ENCODE data around the gene ETS1.

ETS1 gene

DNA sequence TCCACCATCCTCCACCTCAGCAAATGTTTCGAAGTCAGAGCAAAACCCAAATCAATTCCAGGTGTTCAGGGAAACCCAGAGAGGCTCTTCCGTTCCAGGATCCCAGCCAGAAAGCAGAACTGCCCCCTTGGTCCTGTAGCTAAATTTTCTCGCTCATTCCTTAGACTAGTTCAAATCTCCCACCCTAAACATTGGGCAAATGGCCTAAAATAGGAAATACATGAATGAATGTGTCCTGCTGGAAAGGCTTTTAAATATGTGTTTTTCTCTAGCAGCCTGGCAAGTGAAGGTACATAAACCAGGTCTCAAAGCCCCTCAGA is 89.6 kb downstream of the ETS1 start:
- H3K56ac ChIP-seq (ENCODE audit: low read length) = peak overlapping the region; percentile 32
- H3K9ac ChIP-seq (ENCODE audit: low read length) = peak overlapping the region; percentile 2
- no peak overlapping the region for H3K23ac ChIP-seq (ENCODE audit: low read length)
- peak overlapping the region; percentile 71 for H3K27ac ChIP-seq (ENCODE audit: low read depth, low read length)
- H3K79me2 ChIP-seq (ENCODE audit: control insufficient read depth, insufficient read depth, low read length) = peaks cover 2% of the 10 kb centered on the region
- no peak overlapping the region for H3K4me2 ChIP-seq (ENCODE audit: low read length)
- no peaks in the 10 kb centered on the region for H3K27me3 ChIP-seq (ENCODE audit: insufficient read depth, low read length, poor library complexity)
- WGBS (ENCODE audit: extremely low coverage, insufficient coverage, low lambda C conversion rate) = no CpG with 5 or more reads among the region's 3 CpGs
- peak overlapping the region; percentile 41 for H3K18ac ChIP-seq (ENCODE audit: low read length)
- H3K4me3 ChIP-seq (ENCODE audit: low read length) = no peak overlapping the region
- no peak overlapping the region for H3K4ac ChIP-seq (ENCODE audit: low read depth, low read length)
- DNase-seq = no peak
- H4K8ac ChIP-seq (ENCODE audit: low read depth, low read length) = no peak overlapping the region
- H2AK5ac ChIP-seq (ENCODE audit: low read length) = no peak overlapping the region
- H3K36me3 ChIP-seq (ENCODE audit: control insufficient read depth, insufficient read depth, low read length) = no peaks in the 10 kb centered on the region
- no peak overlapping the region for H2BK15ac ChIP-seq (replicated peaks; ENCODE audit: low read depth)
- H3K4me1 ChIP-seq (ENCODE audit: control insufficient read depth, low read depth, low read length) = peaks cover 18% of the 10 kb centered on the region
- no peak overlapping the region for H4K5ac ChIP-seq (ENCODE audit: low read length)
- H2BK120ac ChIP-seq (ENCODE audit: low read depth, low read length) = no peak overlapping the region
- peaks cover 14% of the 10 kb centered on the region for H3K79me1 ChIP-seq (ENCODE audit: low read length)
- peak overlapping the region; percentile 21 for H2BK5ac ChIP-seq (ENCODE audit: low read length)

DNA sequence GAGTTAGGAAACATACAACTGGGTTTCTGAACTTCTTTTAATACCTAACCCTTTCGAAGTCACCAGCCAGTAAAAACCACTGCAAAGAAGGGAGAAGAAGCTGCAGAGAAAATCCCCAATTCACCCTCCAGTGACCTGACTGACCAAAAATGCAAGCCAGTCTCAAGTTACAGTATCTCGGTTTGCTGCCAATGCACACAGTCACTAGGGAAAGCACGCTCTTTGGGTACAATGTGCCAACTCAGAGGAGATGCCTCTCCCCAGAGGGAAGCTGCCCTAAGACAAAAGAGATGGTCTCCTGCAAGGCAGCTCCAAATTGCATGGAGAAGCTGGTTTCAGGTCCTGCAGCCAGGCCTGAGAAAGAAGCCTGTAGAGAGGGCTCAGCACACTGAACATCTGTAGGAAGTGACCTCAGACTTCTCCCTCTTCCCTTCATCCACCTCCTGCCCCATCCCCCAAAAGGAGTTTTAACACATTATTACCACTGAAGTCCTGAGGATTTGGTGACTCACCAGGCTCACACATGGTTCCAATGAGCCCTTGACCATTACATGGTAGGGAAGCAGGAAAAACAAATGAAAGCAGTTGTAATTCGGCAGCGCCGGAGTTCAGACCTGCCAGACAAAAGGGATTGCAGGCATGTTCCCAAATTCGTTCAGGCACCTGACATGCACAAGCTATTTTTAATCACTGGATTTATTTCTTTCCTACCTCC is 90.1 kb downstream of the ETS1 start:
- H3K27me3 ChIP-seq (ENCODE audit: insufficient read depth, low read length, poor library complexity) = no peaks in the 10 kb centered on the region
- no CpG with 5 or more reads among the region's 7 CpGs for WGBS (ENCODE audit: extremely low coverage, insufficient coverage, low lambda C conversion rate)
- H3K79me2 ChIP-seq (ENCODE audit: control insufficient read depth, insufficient read depth, low read length) = peaks cover 2% of the 10 kb centered on the region
- peak overlapping the region; percentile 73 for H3K27ac ChIP-seq (ENCODE audit: low read depth, low read length)
- no peak overlapping the region for H3K9ac ChIP-seq (ENCODE audit: low read length)
- peak; percentile 97 for DNase-seq
- H4K8ac ChIP-seq (ENCODE audit: low read depth, low read length) = no peak overlapping the region
- H3K4me2 ChIP-seq (ENCODE audit: low read length) = no peak overlapping the region
- H2BK120ac ChIP-seq (ENCODE audit: low read depth, low read length) = no peak overlapping the region
- no peak overlapping the region for H4K5ac ChIP-seq (ENCODE audit: low read length)
- no peaks in the 10 kb centered on the region for H3K36me3 ChIP-seq (ENCODE audit: control insufficient read depth, insufficient read depth, low read length)
- H3K4me3 ChIP-seq (ENCODE audit: low read length) = no peak overlapping the region
- no peak overlapping the region for H3K23ac ChIP-seq (ENCODE audit: low read length)
- peaks cover 18% of the 10 kb centered on the region for H3K4me1 ChIP-seq (ENCODE audit: control insufficient read depth, low read depth, low read length)
- peak overlapping the region; percentile 21 for H2BK5ac ChIP-seq (ENCODE audit: low read length)
- no peak overlapping the region for H2BK15ac ChIP-seq (replicated peaks; ENCODE audit: low read depth)
- H2AK5ac ChIP-seq (ENCODE audit: low read length) = no peak overlapping the region
- H3K56ac ChIP-seq (ENCODE audit: low read length) = peak overlapping the region; percentile 56
- peak overlapping the region; percentile 41 for H3K18ac ChIP-seq (ENCODE audit: low read length)
- H3K4ac ChIP-seq (ENCODE audit: low read depth, low read length) = no peak overlapping the region
- H3K79me1 ChIP-seq (ENCODE audit: low read length) = peaks cover 14% of the 10 kb centered on the region

DNA sequence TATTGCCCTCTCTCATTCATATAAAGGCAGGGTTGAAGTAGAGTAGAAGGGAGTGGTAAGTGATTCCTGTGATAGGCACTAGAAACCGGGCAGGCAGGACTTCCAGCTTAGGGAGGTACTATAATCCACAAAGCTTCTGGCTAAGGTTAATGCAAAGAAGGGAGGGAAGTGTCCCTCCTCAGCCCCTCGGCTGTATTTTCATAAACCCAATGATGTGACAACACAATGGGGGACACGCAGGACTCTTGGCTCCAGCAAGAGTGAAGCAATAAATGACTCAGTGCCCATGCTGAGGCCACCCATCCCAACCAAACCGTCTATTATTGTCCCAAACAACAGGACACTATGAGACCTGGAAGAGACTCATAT is 90.7 kb downstream of the ETS1 start:
- peaks cover 15% of the 10 kb centered on the region for H3K79me1 ChIP-seq (ENCODE audit: low read length)
- H3K18ac ChIP-seq (ENCODE audit: low read length) = no peak overlapping the region
- H3K27ac ChIP-seq (ENCODE audit: low read depth, low read length) = peak overlapping the region; percentile 73
- H3K56ac ChIP-seq (ENCODE audit: low read length) = peak overlapping the region; percentile 9
- H2BK120ac ChIP-seq (ENCODE audit: low read depth, low read length) = no peak overlapping the region
- H2BK5ac ChIP-seq (ENCODE audit: low read length) = no peak overlapping the region
- no peaks in the 10 kb centered on the region for H3K27me3 ChIP-seq (ENCODE audit: insufficient read depth, low read length, poor library complexity)
- no peak overlapping the region for H4K5ac ChIP-seq (ENCODE audit: low read length)
- WGBS (ENCODE audit: extremely low coverage, insufficient coverage, low lambda C conversion rate) = no CpG with 5 or more reads among the region's 4 CpGs
- H3K4me2 ChIP-seq (ENCODE audit: low read length) = no peak overlapping the region
- peaks cover 3% of the 10 kb centered on the region for H3K79me2 ChIP-seq (ENCODE audit: control insufficient read depth, insufficient read depth, low read length)
- H3K4me3 ChIP-seq (ENCODE audit: low read length) = no peak overlapping the region
- H3K4ac ChIP-seq (ENCODE audit: low read depth, low read length) = no peak overlapping the region
- no peak overlapping the region for H4K8ac ChIP-seq (ENCODE audit: low read depth, low read length)
- no peak for DNase-seq
- no peak overlapping the region for H3K9ac ChIP-seq (ENCODE audit: low read length)
- H3K36me3 ChIP-seq (ENCODE audit: control insufficient read depth, insufficient read depth, low read length) = no peaks in the 10 kb centered on the region
- H3K23ac ChIP-seq (ENCODE audit: low read length) = no peak overlapping the region
- H2AK5ac ChIP-seq (ENCODE audit: low read length) = no peak overlapping the region
- peaks cover 16% of the 10 kb centered on the region for H3K4me1 ChIP-seq (ENCODE audit: control insufficient read depth, low read depth, low read length)
- H2BK15ac ChIP-seq (replicated peaks; ENCODE audit: low read depth) = no peak overlapping the region

DNA sequence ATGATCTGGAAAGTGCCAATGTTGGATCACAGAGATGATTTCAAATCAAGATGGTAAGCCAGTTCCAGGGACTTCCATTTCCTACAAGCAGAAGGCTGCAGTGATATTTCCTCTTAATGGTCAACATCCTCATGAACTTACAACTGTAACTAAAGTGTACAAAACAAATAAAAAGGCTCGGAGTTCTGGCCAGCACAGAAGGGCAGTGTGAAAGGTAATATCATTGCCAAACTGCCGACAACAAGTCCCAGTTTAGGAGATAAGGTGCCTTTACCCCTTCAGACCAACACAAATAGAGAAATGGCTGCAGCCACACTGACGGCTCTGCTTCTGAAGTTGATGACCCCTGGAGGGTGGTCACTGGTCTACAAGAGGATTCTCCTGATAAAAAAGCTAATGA is 91.1 kb downstream of the ETS1 start:
- Histone ChIP-seq H2BK120ac (ENCODE audit: low read depth, low read length) (no peak overlapping the region), H3K27ac (ENCODE audit: low read depth, low read length) (no peak overlapping the region), H3K9ac (ENCODE audit: low read length) (no peak overlapping the region), H4K8ac (ENCODE audit: low read depth, low read length) (no peak overlapping the region), H3K27me3 (ENCODE audit: insufficient read depth, low read length, poor library complexity) (no peaks in the 10 kb centered on the region), H3K79me2 (ENCODE audit: control insufficient read depth, insufficient read depth, low read length) (peaks cover 5% of the 10 kb centered on the region), H2AK5ac (ENCODE audit: low read length) (no peak overlapping the region), H3K4ac (ENCODE audit: low read depth, low read length) (no peak overlapping the region), H3K4me1 (ENCODE audit: control insufficient read depth, low read depth, low read length) (peaks cover 16% of the 10 kb centered on the region), H3K18ac (ENCODE audit: low read length) (no peak overlapping the region), H4K5ac (ENCODE audit: low read length) (no peak overlapping the region), H3K56ac (ENCODE audit: low read length) (no peak overlapping the region), H3K4me3 (ENCODE audit: low read length) (no peak overlapping the region), H2BK5ac (ENCODE audit: low read length) (no peak overlapping the region), H3K4me2 (ENCODE audit: low read length) (no peak overlapping the region), H2BK15ac (replicated peaks; ENCODE audit: low read depth) (no peak overlapping the region), H3K23ac (ENCODE audit: low read length) (no peak overlapping the region), H3K79me1 (ENCODE audit: low read length) (peaks cover 15% of the 10 kb centered on the region), H3K36me3 (ENCODE audit: control insufficient read depth, insufficient read depth, low read length) (no peaks in the 10 kb centered on the region)
- no CpG with 5 or more reads among the region's 3 CpGs for WGBS (ENCODE audit: extremely low coverage, insufficient coverage, low lambda C conversion rate)
- peak; percentile 76 for DNase-seq

DNA sequence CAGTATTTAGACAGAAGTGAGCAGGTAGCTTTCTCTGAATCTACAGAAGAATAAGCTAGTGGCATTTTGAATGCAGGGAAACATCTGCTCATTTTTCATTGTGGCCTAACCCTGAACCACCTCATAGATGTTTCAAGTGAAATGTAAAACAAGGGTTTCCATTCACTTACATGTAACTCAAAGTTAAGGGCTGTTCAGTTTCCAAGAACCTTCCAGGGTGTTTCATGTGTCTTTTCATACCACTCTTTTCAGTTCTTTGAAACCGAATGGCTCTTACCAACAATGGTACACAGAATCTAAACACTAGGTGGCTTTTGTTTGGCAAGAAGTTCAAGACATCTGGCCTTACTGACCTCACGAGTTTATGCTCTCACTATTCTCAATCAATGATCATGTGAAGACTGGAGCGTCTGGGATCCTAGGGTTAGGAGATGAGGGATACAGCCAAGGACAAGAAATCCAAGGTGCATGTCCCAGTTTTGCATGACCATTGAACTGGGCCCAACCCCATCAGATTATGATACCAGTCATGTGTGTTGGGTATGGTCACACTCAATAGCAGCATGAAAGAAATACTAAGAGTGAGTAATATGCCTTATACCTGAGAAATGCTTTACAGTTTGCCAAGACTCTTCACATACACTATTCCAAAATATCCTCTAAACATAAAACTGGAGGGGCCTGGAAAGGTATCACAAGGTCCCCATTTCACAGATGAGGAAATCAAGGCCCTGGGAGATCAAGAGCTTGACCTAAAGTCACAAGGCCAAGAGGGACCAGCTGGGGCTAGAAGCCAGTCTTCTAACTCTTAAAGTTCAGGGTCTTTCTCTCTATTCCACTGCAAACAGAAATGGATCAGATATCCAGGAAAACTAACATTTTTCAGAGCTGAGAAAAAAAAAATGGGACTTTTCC is 92.7 kb downstream of the ETS1 start:
- H4K5ac ChIP-seq (ENCODE audit: low read length) = no peak overlapping the region
- no peak overlapping the region for H3K56ac ChIP-seq (ENCODE audit: low read length)
- no peak overlapping the region for H3K23ac ChIP-seq (ENCODE audit: low read length)
- no peaks in the 10 kb centered on the region for H3K27me3 ChIP-seq (ENCODE audit: insufficient read depth, low read length, poor library complexity)
- no peak overlapping the region for H2BK120ac ChIP-seq (ENCODE audit: low read depth, low read length)
- no peak overlapping the region for H3K9ac ChIP-seq (ENCODE audit: low read length)
- H4K8ac ChIP-seq (ENCODE audit: low read depth, low read length) = no peak overlapping the region
- H2AK5ac ChIP-seq (ENCODE audit: low read length) = no peak overlapping the region
- peaks cover 10% of the 10 kb centered on the region for H3K79me1 ChIP-seq (ENCODE audit: low read length)
- H3K79me2 ChIP-seq (ENCODE audit: control insufficient read depth, insufficient read depth, low read length) = peaks cover 3% of the 10 kb centered on the region
- no peak for DNase-seq
- no peak overlapping the region for H3K27ac ChIP-seq (ENCODE audit: low read depth, low read length)
- no peak overlapping the region for H3K18ac ChIP-seq (ENCODE audit: low read length)
- no peak overlapping the region for H2BK15ac ChIP-seq (replicated peaks; ENCODE audit: low read depth)
- no CpG with 5 or more reads among the region's 3 CpGs for whole genome bisulfite sequencing (ENCODE audit: extremely low coverage, insufficient coverage, low lambda C conversion rate)
- H3K4me1 ChIP-seq (ENCODE audit: control insufficient read depth, low read depth, low read length) = peaks cover 14% of the 10 kb centered on the region
- H2BK5ac ChIP-seq (ENCODE audit: low read length) = no peak overlapping the region
- H3K4ac ChIP-seq (ENCODE audit: low read depth, low read length) = no peak overlapping the region
- no peak overlapping the region for H3K4me3 ChIP-seq (ENCODE audit: low read length)
- H3K4me2 ChIP-seq (ENCODE audit: low read length) = no peak overlapping the region
- no peaks in the 10 kb centered on the region for H3K36me3 ChIP-seq (ENCODE audit: control insufficient read depth, insufficient read depth, low read length)

Data from mesendoderm (in vitro differentiated cells).